HG03354 (cell line): Measurements from ENCODE around the gene CFAP65.

Experiments
- ATAC-seq: cut with Tn5 transposase; IDR thresholded peaks from one replicate; pipeline ENCODE4 v1.9.1; 2021; ENCODE audit warnings: mild to moderate bottlenecking; ENCODE audit not compliant: unreplicated experiment, poor library complexity, severe bottlenecking

Gene CFAP65

DNA sequence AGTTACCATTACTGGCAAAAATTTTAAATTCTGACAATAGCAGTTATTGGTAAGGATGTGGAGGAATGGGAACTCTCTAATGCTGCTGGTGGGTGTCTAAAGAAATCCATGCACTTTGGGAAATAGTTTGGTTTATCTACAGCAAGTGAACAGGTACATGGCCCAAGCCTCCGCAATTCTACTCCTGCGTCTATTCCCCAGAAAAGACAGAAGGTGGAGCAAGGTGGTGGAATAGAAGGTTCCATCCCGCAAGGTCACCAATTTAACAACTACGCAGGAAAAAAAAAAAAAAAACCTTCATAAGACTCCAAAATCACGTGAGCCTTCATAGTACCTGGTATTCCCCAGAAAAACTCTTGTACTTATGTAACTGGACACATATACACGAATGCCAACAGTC lies 6.5 kb downstream of the CFAP65 start:
- no peak for ATAC-seq

DNA sequence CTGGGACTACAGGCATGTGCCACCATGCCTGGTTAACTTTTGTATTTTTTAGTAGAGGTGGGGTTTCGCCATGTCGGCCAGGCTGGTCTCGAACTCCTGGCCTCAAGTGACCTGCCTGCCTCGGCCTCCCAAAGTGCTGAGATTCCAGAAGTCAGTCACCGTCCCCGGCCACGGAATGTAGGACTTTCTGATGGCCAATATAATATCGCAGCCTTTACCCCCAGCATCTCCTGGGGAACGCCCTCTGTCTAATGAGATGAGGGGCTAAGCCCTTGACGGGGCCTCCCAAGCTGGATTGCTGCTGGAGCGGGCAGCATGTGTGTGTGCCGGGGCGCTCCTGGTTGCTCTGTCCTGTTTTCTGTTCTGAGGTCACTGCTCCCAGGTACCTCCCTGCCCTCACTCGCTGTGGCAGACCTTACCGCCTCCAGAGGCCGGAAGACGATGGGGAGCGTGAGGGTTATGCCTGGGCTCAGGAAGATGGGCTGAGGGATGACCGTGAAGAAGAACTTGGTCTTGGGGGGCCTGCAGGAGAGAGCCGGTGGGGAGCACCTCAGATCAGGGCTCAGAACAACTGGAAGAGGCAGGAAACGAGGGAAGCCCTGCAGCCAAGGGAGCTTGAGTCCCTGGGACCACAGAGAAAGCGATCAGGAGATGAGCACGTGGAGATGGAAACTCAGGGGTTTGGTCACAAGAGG lies 9.1 kb downstream of the CFAP65 start:
- no peak for ATAC-seq

GRCh38 chr2:219031005-219031738 lies 10.1 kb downstream of the CFAP65 start:
- no peak for ATAC-seq

DNA sequence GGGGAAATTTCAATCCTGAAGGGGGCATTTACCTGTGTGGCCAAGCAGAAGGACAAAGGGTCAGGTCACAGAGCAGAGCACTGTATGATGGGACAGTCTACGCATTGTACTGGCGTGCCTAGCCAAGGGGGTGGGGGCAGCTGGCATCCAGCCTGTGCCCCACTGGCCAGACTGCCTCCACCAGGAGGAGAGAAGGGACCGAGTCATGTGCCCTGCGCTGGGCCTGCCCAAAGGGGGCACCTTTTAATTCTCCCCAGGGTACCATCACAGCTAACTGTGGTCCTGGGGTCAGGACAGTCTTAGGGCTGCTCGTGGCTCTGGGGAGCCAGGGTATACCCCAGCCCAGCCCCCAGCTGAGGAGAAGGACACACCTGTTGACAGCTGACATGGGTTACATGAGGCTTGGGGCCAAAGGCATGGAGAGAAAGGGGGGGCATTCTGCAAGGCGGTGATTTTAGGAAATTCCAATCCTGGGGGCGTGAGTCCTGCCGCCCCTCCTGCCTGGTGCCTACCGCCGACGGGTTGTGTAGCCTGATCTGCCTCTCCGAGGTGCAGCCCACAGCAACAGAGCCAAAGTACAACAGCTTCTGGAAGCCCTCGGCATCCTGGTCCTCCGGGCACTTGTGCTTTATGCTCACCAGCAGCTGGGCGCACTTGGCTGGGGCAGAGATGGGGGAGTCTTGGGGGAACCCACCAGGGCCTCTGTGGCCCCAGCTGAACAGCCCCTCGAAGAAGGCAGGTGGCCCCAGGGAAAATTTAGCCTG lies 11.0 kb downstream of the CFAP65 start:
- no peak for ATAC-seq

GRCh38 chr2:219029829-219030165 lies 11.5 kb downstream of the CFAP65 start:
- peak; percentile 84 for ATAC-seq

DNA sequence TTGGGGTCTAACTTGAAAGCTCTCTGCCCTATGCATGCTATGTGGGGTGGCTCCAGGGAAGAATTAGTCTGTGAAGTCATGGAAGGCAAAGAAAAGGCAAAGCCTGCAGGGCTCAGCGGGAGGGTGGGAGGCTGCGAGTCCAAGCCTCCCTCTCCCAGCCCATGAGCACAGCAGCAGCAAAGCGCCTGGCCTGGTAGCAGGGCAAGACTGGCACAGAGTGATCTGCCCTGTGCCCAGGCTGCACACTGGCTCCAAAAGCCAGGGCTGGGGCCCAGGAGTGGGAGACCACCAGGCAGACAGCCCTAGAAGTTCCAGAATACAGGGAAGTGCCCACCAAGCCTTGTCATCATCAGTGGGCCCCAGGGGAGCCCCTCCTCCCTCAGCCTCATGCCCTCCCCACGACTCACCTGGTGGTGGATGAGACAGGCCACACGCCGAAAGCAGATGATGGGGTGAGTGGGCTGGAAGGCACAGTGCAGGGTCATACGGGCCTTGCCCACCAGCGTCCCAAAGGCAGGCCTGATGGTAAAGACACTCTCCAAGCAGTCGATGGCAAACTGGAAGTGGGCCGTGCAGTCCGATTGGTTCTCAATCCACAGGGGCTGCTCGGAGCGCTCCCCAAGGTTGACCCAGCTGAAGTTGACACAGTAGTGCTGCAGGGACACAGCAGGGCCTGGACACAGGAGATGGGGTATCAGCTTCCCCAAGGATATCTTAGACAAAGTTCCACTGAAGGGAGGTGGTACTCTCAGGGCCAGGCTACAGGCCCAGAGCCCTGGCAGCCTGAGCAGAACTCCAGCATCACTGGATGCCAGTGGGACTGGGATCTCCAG lies 12.1 kb downstream of the CFAP65 start:
- ATAC-seq = peak; percentile 22

- no peak for ATAC-seq
Observed at GRCh38 chr2:219028141-219028540, 13.2 kb downstream of the CFAP65 start.

DNA sequence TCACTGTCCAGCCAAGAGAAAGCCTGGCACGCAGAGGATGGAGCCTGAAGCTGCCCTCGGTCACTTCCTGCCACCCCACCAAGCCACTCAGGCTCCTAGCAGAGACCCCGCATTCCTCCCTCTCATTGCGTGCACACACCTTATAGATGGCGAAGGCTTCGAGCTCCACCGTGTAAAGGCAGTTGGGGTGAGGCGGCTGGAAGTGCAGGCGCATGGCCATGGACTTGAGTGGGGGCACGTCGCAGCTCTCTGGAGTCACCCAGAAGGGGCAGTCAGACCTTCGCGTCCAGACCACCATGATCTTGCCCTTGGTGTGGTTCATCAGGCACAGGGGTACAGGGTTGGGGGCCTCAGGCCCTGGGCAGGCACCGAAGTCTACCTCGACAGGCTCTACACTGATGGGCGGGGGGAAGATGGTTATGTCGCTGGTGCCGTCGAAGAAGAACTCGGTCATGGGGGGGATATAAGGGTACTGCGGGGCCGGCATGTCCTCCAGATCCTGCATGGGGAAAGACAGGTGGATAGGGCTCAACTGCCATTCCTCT lies 13.7 kb downstream of the CFAP65 start:
- ATAC-seq = no peak

DNA sequence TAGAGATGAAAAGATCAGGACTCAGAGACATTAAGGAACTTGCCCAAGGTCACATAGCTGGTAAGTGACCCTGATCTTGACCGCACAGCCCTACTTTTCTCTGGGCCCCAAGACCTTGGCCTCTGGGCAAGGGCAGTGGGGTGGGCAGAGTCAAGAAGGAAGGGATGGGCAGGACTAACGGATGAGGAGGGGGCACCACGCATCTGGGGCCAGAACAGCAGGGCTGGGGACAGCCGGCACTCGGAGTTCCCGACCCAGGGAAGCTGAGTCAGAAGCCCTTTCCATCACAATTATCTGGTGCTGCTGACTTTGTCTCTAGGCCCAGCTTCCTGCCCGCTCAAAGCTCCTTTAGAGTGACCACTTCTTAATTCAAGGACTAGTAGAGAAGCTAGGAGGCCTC lies 14.4 kb downstream of the CFAP65 start:
- ATAC-seq = no peak

GRCh38 chr2:219025637-219026585 lies 15.4 kb downstream of the CFAP65 start:
- ATAC-seq = no peak

DNA sequence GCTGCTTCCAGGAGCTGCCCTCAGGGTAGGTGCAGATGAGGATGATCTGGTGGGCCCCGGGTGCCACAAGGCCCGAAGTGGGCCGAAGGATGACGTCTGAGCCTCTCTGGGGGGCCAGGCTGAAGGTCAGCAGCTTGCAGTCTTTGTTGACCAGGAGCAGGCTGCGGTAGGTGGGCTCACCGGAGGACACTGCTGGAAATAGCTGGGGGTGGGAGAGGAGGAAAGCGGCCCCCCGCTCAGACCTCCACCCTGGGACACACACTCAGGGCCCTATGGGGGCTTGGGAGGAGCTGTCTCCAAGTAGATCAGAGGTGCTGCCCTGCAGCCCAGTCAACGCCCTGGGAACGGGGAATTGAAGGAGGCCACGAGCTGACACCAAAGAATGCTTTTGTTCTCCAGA lies 17.3 kb downstream of the CFAP65 start:
- ATAC-seq = no peak

- ATAC-seq = no peak
Observed at GRCh38 chr2:219023045-219023605, 18.2 kb downstream of the CFAP65 start.

- no peak for ATAC-seq
Observed at GRCh38 chr2:219022616-219023015, 18.7 kb downstream of the CFAP65 start.

GRCh38 chr2:219022041-219022440 lies 19.3 kb downstream of the CFAP65 start:
- ATAC-seq = no peak

- no peak for ATAC-seq
Observed at GRCh38 chr2:219021591-219021990, 19.7 kb downstream of the CFAP65 start.

GRCh38 chr2:219020604-219021365 lies 20.5 kb downstream of the CFAP65 start:
- ATAC-seq = no peak

GRCh38 chr2:219019436-219019835 lies 21.9 kb downstream of the CFAP65 start:
- no peak for ATAC-seq

GRCh38 chr2:219018726-219019125 lies 22.6 kb downstream of the CFAP65 start:
- ATAC-seq = no peak
